Sigmoid colon (tissue), 3 donors: Measurements from ENCODE around the gene MALL.

Experiments
- CTCF ChIP-seq, 4 experiments: fragments of 450-650 bp in 3 of 4; fragments of 200-600 bp in 1 of 4; IDR thresholded peaks; one replicate each; pipeline ENCODE4 v1.5.1; 2016 to 2019; ENCODE audit warnings: antibody characterized with exemption in 4 of 4, mild to moderate bottlenecking in 3 of 4, moderate library complexity in 2 of 4
- POLR2A ChIP-seq, 2 donors: fragments of 450-650 bp; IDR thresholded peaks; one replicate each; pipeline ENCODE4 v1.6.1; 2016; ENCODE audit warnings: antibody characterized with exemption in 2 of 2, mild to moderate bottlenecking in 2 of 2, moderate library complexity in 2 of 2

- TF ChIP-seq POLR2A (IDR thresholded peaks at IDR 0.05) (no peak), CTCF (IDR thresholded peaks at IDR 0.05) (no peak)
Observed at GRCh38 chr2:110103061-110103961, 12.3 kb downstream of the MALL start.
